Activated CD4-positive, alpha-beta T cell treated with anti-CD3 and anti-CD28 coated beads, Interleukin-2, amount 50 U/mL, for 4 hours (primary cell): ENCODE measurements around the gene RCE1.

Experiments used
- DNase-seq, 2 experiments: peaks; one replicate each; pipeline ENCODE4 v3.0.0-alpha.2; 2020

Gene RCE1

DNA sequence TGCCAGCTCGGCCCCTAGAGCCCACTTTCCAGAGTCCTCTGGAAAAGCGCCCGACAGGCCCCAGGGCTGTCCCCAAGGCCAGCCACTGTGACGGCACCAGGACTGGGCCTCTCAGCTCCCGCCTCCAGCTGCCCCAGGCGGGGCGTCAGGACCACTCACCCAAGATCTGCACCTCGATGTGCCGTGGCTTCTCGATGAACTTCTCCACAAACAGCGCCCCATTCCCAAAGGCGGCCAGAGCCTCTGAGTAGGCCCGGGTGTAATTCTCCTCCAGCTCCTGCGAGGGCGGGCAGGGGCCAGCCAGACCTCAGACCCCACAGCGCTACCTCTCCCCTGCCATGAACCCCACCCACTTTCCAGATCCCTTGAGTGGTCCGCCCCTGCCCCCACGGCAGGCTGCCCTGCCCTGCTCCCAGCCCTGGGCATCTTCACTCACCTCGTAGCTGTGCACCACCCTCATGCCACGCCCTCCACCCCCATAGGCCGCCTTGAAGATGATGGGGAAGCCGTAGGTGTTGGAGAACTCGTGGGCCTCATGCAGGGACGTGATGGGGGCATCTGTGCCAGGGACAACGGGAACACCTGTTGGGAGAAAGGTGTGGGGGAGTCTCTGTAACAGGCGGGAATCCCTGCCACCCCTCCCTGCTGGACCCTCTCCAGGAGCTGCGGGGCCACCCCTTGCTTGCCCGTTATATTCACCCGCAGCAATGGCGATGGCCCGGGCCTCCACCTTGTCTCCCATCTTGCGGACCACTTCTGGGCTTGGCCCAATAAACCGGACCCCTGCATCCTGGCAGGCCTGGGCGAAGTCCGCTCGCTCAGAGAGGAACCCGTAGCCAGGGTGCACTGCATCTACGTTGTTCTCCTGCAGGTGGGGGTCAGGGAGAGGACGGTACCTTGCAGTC, 27.6 kb downstream of the RCE1 start:
- DNase-seq = no peak

DNA sequence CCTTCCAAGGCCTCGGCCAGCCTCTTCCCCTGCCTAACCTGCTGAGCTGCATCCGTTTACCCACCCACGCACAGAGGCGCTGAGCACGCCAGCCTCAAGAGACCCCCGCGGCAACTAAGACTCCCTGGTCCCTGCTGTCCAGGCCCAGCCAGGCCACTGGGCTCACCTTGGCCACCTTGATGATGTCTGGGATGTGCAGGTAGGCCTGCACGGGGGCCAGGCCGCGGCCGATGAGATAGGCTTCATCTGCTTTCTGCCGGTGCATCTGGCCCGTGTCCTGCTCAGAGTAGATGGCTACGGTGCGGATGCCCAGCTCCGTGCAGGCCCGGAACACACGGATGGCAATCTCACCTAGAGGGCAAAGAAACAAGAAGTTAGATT, 28.3 kb downstream of the RCE1 start:
- DNase-seq = no peak

DNA sequence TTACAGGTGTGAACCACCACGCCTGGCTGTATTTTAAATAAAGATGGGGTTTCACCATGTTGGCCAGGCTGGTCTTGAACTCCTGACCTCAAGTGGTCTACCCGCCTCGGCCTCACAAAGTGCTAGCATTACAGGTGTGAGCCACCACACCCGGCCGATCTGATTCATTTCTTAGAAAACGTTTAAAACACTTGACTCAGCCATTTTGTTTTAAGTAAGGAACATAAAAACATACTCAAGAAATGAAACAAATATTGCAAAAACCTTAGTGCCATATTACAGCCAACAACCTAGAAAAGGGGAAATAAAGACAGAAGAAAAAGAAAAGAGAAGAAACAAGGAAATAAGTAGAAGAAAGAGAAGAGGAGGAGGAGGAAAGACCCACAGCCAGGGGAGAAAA, 31.0 kb downstream of the RCE1 start:
- no peak for DNase-seq

DNA sequence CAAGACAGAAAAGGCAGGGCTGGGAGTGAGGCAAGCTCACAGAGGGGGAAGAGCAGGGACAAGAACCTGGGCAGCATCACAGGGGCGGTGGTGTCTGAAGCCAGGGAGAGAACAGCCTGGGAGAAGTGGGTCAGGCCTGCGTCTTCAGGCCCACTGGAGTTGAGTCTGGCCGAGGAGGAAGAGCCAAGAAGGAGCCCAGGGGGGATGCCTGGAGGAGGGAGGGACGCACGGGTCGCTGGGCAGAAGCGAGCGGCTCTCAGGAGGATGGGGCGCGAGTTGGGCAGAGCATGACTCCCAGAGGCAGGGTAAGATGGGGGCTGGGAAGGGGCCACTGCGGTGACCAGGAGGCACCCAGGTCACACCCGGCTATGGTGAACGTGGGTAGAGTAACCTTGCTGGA, 32.1 kb downstream of the RCE1 start:
- DNase-seq = no peak

DNA sequence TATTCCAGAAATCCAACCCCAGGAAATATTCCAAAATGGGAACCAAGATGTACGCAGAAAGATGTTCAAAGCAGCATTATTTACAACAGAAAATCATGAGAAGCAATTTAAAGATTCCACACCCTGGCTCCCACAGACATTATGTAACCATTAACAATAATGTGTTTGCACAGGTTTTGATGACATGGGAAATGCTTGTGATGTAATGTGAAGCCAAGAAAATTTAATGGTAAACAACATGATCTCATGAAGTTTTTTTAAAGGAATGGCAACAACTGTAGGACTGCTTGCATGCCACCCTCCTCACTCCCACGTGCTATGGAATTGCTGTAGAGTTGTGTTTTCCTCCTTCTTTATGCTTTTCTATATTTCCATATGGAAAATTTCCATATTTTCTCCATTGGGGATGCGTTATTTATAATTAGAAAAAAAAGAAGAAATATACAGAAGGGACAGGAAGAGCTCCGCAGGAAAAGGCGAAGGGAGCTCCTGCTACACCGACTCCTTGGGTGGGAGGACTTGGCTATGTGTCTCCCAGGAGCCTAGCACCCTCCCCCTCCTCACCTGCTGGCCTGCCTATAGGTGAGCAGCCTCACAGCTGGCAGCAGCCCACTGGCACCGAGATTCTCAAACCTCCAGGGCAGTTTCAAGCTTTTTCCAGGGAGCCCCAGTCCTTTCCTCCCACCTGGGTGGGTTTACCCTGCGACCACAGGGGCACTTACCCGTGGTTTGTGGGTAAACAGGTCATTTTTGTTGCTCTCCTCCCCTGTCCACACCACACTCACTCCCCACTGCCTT, 34.5 kb downstream of the RCE1 start:
- DNase-seq = no peak

DNA sequence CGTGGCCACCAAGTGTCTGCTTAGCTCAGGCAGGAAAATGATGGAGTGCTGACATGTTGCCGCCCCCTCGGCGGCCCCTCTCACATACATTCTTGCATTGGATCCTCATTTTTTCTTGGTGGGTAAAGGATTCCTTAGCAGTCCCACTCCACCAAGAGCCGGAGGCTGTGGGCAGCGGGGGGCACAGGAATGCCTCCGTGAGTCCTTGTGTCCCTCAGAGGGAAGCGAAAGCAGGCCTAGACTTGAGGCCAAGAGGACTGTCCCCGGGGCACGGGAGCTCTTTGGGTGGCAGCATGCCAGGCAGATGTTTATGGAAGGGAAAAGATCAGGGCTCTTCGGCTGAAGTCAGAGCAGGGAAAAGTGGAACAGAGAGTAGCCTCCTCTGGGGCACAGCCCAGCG, 35.2 kb downstream of the RCE1 start:
- no peak for DNase-seq

DNA sequence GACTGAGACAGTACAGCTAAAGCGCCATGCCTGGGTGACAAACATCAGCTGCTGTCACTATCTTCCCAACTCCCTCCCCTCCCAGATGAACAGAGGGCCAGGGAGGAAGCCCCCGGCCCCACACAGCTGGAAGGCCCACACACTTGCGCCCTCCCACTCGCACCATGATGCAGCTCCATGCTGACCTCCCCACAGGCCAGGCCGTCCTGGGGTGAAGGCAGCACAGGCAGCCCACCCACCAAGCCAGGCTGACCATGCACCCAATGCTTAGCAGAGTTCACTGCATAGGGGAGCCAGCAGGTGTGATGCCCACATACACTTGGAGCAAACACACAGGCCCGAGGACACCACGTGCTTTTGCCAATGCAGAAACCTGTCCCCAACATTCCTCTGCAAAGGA, 35.8 kb downstream of the RCE1 start:
- DNase-seq = no peak

DNA sequence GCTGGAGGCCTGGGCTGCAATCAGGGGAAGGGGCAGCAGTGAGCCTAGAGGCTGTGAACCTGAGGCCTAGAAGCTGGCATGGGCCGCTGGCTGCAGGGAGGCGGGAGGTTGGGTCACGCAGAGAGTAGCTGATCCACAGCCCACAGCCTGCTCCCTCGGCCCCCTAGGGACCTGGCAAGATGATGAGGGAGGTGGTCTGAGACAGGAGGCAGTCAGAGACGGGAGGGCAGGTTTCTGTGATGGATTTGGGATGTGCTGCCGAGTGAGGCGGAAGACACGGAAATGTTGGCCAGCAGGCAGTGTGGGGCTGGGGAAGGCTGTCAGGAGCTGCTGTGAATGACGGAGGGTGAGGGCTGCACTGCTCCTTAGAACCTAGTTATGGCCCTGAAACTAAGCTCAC, 36.3 kb downstream of the RCE1 start:
- no peak for DNase-seq

DNA sequence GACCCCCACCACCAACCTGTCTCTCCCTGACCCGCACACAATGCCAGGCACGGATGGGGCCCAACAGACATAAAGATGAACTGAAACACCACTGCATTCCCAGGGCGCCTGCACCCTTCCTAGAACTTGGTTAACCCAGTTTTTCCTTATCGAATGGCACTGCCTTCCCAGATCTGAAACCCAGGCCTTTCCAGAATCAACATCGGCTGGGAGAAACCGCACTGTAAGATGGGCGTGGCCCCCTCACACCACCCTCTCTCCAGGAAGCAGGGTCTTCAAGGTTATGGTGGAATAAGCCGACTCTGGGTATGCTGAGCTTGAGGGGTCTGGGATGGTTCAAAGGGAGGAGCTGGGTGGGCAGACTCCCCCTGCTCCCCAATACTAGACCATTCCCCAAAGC, 36.8 kb downstream of the RCE1 start:
- DNase-seq = no peak

DNA sequence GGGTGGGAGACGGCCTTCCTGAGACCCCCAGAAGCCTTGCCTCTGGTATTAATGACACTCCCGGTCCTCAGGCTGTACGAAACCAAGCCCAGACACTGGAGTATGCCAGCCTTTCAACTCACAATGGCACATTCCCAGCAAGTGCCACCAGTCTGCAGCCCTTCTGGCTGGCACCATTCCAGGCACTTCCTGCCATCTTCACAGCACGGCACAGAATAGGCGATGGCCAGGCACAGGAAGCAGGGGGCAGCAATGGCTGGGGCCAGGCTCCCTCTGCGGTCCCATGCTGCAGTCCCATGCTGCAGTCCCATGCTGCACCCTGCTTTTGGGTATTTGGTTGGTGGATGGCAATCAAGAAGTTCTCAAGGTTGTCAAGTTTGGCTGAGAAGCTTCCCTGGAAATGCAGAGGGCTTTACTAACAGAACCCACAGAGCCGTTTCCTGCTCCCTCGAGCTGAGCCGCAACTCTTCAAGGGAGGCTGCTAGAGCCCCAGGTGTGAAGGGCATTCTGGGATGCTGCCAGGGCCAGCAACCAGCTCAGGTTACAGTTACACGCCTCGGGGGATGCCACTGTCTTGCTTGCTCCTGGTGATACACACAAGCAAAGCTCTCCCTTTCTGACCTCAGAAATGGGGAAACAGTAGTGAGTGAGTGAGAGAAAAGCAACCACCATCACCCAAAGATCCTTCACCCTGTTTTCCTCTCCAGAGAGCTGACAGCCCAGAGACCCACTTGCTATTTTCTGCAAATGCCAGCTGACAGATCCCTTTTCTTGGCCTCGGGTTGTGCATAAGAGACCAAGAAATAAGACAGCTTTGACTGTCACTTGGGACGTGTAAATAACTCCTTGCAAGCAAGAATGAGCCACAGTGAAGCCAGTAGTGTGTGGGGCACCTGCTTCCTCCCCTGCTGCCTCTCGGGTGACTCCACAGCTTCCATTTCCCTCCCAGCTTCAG, 37.5 kb downstream of the RCE1 start:
- DNase-seq = no peak

DNA sequence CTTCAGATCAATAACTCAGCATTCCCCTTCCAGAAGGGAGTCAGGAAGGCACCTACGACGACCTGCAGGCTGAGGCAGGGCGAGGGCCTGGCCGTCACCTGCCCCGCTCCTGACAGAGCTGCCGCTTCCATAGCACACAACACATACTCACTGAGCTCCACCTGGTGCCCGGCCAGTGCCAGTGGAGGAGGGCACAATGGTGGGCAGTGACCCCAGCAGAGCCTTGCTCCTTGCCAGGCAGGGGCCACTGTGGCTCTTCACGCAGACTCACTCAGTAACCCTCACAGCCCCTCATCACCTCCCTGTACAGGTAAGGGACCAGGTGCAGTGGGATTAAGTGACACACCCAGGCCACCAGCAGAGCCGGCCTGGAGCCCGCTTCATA, 38.2 kb downstream of the RCE1 start:
- no peak for DNase-seq

DNA sequence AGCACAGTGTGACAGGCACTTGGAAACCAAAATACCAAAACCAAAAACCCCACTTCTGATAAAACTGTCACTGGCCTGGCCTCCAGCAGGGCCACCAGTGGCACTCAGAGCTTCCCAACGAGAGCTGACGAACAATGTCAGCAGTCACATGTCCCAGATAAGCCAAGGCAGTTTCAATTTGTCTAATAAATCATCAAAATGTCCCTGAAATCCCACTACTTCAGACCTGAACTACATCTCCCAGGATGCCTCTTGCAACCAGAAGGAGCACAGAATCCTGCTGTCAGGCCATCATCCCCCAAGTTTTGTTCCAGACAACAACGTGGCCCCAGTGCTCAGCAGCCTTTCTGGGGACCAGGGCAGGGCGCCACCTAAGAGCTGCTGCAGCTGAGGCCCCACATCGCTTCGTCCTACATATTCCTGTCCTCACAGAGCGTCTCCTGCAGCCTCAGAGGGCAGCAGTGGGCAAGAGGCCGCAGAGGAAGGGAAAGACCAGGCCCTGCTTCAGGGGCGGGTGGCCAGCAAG, 38.7 kb downstream of the RCE1 start:
- DNase-seq = no peak

DNA sequence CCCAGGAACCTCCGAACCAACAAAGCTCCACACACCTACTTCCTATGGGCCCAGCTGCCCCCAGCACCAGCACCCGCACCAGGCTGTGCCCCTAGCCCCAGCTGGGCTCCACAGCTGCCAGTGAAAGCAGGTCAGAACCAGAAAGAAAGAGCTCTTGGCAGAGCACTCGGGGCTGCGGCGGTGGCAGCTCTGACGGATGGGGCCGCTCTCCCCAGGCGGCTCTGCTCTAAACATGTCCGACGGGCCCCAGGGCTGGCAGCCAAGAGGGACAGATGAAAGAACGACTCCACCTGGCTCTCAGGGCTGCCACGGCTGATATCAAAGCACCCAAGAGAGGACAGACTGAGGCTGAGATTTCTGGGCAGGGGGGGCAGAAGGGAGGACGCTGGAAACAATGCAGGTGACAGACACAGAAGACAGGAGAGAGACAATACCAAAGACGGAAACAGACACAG, 39.3 kb downstream of the RCE1 start:
- DNase-seq = no peak

DNA sequence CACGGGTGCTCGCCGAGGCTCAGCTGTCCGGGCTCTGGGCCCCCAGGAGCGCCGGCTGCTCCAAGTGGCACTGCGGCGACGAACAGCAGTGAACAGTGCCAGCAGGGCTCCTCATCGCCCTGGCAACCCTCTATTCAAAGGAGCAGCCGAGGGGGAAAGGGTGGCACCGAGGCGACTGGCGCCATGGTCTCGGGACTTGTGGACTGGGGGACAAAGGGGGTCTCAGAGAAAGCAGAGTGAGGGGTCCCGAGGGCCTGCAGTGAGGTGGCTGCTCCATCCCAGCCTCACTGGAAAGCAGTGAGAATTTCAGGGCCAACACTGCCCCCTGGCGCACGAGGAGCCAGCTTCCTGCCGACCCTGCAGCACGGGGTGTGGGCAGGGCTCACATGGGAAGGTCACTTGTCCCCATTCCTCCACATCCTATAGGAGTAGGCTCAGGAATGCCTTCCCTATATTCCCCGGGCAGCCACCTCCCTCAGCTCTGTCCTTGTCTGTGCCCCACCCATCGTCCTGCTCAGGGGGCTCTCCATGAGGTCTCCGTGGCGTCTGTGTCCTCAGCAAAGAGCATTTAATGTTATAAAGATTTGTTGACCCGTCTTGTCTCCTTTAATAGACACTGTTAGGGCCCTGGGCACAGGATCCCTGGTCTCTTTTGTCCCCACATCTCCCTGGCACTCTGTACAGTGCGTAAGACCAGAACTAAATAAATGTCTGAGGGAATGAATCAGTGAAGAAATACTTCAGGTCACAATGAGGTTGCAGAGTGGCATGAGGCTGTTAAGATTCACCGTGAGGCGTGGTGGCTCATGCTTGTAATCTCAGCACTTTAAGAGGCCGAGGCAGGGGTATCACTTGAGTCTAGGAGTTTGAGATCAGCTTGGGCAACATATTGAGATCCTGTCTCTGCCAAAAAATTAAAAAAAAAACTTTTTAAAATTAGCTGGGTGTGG, 40.0 kb downstream of the RCE1 start:
- peak; percentile 59 to 60 for DNase-seq

DNA sequence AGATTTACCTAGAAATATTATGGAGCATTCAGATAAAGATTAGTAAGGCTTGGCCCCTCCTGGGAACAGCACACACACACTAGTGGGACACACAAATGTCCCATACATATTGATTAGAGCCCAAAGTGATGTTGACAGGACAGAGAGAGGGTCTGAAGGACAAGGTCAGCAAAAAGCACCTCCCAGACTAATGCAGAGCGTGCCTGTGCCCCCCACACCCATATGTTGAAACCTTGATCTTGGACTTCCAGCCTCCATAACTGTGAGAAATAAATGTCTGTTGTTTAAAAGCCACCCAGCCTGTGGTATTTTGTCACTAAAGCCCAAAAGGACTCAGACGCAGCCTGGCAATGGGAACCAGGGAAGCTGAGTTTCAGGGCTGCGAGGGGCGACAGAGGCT, 41.2 kb downstream of the RCE1 start:
- DNase-seq = no peak

DNA sequence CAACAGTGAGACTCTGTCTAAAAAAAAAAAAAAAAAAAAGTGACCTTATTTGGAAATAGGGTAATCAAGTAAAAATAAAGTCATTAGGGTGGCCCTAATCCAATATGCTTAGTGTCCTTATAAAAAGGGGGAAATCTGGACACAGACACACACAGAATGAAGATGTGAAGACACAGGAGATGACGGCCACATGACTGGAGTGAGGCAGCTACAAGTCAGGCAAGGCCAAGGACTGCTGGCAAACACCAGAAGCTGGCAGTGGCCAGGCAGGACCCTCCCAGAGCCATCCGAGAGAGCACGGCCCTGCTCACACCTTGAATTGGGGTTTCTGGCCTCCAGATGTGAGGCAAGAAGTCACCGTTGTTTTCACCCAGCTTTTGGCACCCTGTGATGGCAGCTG, 42.2 kb downstream of the RCE1 start:
- DNase-seq = no peak

DNA sequence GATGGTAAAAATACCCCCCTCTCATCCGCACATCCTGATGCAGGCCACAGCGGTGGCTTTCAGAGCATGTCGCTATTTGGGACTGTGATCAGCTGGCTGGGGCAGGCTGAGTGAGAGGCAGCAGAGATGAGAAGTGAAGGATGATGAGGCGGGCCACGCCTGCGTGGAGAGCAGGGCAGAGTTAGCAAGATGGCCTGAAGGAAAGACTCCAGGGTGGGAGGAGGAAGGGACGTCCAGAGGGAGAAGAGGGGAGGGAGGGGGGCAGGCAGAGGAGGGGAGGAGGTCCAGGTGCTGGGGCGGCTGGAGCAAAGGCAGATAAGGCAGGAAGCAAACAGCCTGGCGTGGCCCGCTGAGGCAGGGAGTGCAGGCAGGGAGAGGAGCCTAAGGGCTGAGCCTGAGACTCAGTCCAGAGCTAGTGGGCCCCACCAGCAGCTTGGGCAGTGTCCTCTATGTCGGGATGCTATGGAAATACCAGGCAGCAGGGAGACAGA, 42.8 kb downstream of the RCE1 start:
- DNase-seq = no peak

DNA sequence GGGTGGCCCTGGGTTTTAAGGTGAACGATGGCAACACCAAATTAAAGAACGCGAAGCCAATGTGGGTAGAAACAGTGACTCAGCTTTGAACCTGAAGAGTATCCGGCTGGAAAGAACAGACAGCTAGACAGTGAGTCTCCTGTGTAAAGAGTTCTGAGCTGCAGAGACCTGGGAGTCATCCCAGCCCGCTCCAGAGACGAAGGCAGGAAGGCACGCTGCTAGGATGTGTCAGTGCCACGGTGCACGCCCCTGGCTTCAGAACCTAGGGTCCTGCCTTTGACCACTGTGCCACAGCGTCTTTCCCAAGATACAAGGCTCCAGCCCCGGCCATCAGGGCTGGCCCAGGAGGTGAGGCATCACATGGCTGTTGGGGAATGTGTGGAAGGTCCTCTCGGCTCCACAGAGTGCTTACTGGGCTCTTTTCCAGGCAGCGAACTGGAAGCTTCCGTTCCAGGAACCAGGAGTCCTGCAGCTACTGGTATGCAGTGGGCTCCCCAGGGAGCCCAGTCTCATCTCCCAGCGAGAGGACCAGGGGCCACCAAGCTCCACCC, 43.5 kb downstream of the RCE1 start:
- no peak for DNase-seq

DNA sequence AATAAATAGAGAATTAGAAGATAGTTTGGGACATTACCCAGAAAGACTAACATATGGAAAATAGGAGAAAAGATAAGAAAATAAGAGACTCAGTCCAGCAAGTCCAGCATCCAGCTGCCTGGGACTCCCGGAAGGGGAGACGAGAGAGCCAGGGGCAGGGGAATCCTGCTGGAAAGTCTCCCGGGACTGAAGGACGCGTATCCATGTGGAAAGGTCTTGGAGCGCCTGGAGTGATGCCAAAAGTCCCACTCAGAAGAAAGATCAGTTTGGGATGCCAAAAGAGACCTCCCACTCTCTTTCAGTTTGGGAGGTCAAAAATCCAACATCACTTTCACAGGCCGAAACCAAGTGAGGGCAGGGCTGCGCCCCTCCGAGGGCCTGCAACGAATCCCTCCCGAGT, 44.3 kb downstream of the RCE1 start:
- no peak for DNase-seq

DNA sequence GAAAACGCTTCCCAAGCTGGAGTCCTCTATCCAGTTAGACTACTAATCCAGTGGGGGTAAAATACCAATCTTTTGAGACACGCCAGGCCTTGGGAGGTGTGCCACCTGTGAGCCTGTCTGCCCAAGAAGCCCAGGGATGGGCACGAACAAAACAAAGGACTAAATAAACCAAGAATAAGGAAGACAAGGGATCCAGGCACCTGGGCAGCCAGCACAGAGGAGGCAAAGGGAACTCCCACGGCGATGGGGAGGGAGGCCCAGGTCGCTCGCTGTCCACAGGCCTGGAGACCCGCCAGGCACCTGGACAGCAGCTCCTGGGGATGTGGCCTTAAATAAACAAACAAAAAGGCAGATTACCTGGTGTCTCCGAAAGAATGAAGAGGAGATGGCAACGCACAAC, 45.0 kb downstream of the RCE1 start:
- DNase-seq = no peak

DNA sequence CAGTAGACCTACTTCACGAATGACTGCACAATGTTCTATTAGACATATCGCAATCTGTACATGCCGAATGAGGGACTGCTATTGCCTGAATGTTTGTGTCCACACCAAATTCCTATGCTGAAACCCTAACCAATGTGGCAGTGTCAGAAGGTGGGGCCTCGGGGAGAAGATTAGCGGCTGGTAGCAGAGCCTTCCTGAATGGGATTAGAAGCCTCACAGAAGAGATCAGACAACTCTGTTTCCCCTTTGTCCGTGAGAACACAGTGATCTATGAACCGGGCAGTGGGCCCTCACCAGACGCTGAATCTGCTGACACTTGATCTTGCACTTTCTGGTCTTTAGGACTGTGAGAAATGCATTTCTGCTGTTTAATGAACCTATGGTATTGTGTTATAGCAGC, 46.7 kb downstream of the RCE1 start:
- DNase-seq = no peak
